Fibroblast of peridontal ligament (primary cell): ENCODE results near the gene FRMD1.

Experiments
- DNase-seq: peaks from one replicate; pipeline ENCODE4 v3.0.0-alpha.2; 2010; ENCODE audit errors: extremely low read depth

FRMD1 gene

GRCh38 chr6:168111911-168112310 is 32.9 kb upstream of the FRMD1 start:
- no peak for DNase-seq

DNA sequence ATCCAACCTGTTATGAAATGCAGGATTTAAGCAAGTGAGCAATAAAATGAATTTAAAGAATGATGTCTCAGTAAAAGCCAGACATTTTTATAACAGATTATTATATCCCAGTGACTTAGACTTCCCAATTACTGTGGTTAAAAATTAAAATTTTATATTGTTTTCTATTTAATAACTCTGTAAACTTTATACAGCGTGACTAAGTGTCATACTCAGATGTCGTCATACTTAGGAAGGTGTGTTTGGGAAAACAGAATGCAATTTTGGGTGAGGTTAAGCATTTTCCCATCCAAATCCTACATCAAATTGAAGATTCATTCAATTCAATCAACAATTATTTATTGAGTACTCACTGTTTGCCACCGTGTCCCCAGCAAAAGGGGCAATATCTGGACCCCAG is 31.4 kb upstream of the FRMD1 start:
- no peak for DNase-seq

- DNase-seq, result no peak
Observed at GRCh38 chr6:168109171-168109570, 30.2 kb upstream of the FRMD1 start.

DNA sequence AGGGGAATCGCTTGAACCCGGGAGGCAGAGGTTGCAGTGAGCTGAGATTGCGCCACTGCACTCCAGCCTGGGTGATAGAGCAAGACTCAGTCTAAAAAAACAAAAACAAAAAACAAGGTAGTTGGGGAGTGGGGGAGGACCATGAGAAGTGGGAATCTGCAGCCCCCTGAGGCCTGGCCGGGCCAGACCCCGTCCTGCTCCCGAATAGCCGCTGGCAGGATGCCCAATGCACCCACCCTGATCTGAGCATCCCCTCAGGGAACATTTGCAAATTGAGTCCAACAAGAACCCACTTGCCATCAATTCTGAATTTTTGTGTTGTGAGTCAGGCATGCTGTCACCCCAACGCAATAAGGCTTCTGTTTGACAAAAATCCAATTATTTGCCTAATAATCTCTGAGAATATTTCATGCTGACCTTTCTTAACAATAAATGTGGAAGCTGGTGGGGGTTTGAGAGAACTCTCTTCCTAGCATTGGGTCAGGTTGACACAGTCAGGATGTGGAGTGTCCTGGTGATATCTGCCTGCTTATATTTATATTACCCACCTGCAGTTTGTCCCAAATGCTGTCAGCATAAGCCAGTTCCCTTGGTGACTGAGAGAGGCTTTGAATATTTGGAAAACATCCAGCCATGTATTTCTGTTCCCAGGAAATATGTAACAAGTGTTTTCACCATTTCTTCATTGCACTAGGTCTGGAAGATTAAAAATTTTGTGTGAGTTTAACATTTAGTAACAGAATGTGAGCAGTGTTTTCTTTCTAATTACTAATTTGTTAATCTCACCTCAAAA is 28.4 kb upstream of the FRMD1 start:
- no peak for DNase-seq

- DNase-seq, result no peak
Observed at GRCh38 chr6:168106633-168107005, 27.6 kb upstream of the FRMD1 start.

DNA sequence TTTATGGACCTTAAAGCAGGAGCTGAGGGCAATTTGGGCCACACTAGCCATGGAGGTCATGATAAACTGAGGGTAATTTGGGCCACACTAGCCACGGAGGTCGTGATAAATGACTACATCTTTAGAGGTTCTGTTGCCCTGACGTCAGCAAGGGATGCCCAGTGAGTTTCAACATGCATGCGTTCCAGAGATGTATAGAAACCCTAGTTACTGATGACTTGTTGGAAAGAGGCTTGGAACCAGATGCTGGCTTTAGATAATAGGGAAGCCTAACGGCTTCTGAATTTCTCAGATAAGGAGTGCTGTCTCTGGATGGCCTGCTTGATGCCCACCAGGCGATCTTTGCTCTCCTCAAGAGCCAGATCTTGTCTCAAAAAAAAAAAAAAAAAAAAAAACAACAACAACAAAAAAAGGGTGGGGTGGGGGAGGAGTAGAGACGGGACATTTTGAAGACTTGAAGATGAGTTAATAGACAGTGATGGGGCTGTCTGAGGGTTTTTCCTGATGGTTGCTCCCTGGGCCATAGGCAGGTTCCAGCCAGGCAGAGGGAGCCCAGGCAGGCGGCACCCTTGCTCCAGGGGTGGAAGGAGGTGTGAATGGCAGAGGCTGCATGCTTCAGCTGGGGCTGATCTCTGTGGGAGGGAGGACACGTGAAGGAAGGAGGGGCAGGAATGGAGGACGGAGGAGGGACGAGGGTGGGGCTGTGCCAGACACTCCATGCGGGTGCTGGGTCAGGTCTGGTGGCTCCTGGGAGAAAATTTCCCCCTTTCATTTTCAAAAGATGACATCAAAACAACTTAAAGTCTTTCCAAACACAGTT is 27.0 kb upstream of the FRMD1 start:
- no peak for DNase-seq

GRCh38 chr6:168104636-168105035 is 25.6 kb upstream of the FRMD1 start:
- no peak for DNase-seq

- no peak for DNase-seq
Observed at GRCh38 chr6:168103050-168103830, 24.2 kb upstream of the FRMD1 start.

GRCh38 chr6:168102315-168102985 is 23.4 kb upstream of the FRMD1 start:
- no peak for DNase-seq

DNA sequence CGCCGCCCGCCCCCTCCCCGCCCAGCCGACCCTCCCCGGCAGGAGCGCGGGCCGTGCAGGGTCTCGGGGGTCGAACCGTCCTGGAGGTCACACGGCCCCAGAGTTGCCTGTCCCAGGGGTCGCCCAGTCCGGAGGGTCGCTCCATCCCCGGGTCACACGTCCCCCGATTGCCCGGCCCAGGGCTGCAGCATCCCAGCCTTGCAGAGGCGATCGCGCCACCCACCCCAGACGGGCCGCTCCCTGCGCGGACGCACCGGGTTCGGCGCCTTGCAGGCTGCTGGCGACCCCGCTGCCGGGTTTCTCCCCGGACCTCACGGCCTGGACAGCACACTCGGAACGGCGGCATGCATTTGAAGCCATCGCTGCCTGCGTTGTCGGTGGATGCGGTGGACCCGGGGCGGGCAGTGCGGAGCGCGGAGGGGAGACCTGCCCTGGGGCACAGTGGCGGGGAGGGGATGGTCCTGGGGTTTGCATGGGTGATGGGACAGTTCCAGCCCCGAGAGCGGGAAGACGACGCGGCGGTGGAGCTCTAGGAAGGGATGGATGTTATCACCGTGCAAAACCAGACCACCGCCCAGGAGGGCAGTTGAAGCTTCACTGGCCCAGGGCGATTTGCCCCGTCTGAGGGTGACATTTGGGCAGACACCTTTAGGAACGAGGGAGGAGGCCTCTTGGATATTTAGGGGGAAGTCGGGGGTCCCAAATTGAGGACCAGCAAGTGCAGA is 22.7 kb upstream of the FRMD1 start:
- no peak for DNase-seq

DNA sequence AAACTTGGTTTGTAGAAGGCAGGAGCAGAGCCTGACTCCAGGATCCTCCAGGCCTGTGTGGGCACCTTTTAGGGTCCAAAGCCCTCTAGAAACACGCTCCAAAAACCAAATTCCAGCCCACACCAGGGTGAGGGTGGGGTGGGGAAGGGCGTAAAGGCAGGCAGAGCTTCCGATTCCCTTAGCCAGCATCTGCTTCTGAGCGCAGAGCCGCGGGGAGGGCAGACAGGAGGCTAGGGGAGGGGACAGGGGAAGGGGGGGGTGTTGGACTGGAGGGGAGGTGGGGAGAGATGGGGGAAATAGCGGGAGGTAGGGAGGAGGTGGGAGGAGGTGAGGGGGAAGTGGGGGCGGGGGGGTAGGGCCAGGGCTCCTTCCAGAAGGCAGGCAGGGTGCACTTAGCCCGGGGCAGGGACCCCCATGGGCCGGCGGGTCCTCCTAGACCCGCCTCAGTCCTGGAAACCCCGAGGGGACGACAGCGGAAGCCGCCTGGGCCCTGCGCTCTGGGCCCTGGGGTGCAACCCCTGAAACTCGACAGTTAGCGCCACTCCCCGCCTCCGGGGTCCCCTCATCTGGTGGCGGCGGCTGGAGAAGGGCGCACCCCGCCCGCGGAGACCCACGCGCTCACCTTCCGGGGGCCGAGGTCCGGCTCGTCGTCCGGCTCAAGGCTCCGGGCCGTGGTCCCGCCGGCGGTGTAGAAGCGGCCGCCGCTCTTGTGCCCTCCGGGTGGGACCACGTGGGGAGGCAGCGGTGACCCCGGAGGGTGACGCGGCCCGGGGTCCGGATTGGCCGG is 22.0 kb upstream of the FRMD1 start:
- no peak for DNase-seq

- DNase-seq, result no peak
Observed at GRCh38 chr6:168100011-168100802, 21.2 kb upstream of the FRMD1 start.

GRCh38 chr6:168099201-168100010 is 20.4 kb upstream of the FRMD1 start:
- DNase-seq, result no peak

GRCh38 chr6:168098431-168098861 is 19.4 kb upstream of the FRMD1 start:
- no peak for DNase-seq

GRCh38 chr6:168097621-168098430 is 18.8 kb upstream of the FRMD1 start:
- DNase-seq, result no peak

- no peak for DNase-seq
Observed at GRCh38 chr6:168097221-168097620, 18.2 kb upstream of the FRMD1 start.

DNA sequence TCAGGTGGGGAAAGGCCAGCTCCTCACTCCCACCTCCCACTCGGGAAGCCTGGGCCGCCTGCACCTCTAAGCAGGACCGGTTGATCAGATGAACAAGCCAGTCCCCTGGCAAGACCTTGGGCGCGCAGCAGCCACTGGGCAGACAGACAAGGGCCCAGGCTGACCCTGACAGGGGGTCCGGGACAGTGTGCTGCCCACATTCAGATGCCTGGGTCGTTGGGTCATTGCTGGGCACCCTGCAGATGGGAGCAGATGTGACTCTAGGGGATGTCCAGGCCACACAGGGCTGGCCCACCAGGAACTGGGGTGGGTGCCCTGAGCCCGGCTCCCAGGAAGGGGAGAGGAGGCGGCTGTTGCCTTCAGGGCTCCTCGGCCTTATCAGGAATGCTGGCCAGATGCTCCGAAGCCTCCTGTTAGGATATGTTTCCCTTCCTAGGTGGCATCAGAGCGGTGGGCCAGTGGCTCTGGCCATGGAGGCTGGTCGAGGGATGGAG is 17.3 kb upstream of the FRMD1 start:
- DNase-seq, result no peak
